ENCODE measurements around the gene RRAD.
"Not testable (repeated sequence)": the region's sequence is repeated elsewhere in the genome, so short reads cannot be mapped to it uniquely, and the experiment has no call there.

RRAD gene

GRCh38 chr16:66925322-66925840 lies at the start of gene RRAD:
TSS of gene RRAD (minus strand) at chr16:66925535. CDS start at chr16:66925179, 356 bp downstream.
- DNase-seq (ENCODE audit: low read depth), result no peak

- DNase-seq (ENCODE audit: low read depth), result not testable (repeated sequence)
Measured at GRCh38 chr16:66974932-66975246, 49.6 kb upstream of the RRAD start.

GRCh38 chr16:66974156-66974931 lies 49.0 kb upstream of the RRAD start:
- not testable (repeated sequence) for DNase-seq (ENCODE audit: low read depth)

GRCh38 chr16:66973716-66974115 lies 48.4 kb upstream of the RRAD start:
- DNase-seq (ENCODE audit: low read depth), result no peak

GRCh38 chr16:66972983-66973382 lies 47.6 kb upstream of the RRAD start:
- DNase-seq (ENCODE audit: low read depth), result no peak

- no peak for DNase-seq (ENCODE audit: low read depth)
Measured at GRCh38 chr16:66970775-66971720, 45.7 kb upstream of the RRAD start.

- DNase-seq (ENCODE audit: low read depth), result no peak
Measured at GRCh38 chr16:66968847-66969246, 43.5 kb upstream of the RRAD start.

GRCh38 chr16:66964049-66964448 lies 38.7 kb upstream of the RRAD start:
- no peak for DNase-seq (ENCODE audit: low read depth)

- no peak for DNase-seq (ENCODE audit: low read depth)
Measured at GRCh38 chr16:66961914-66962313, 36.6 kb upstream of the RRAD start.

GRCh38 chr16:66961065-66961744 lies 35.9 kb upstream of the RRAD start, which contains the start of gene CES3:
TSS of gene CES3 (plus strand) at chr16:66961266. CDS start at chr16:66961308, 42 bp downstream.
- peak; percentile 36 for DNase-seq (ENCODE audit: low read depth)

- no peak for DNase-seq (ENCODE audit: low read depth)
Measured at GRCh38 chr16:66960270-66960669, 34.9 kb upstream of the RRAD start.

- DNase-seq (ENCODE audit: low read depth), result no peak
Measured at GRCh38 chr16:66959704-66960161, 34.4 kb upstream of the RRAD start.

- no peak for DNase-seq (ENCODE audit: low read depth)
Measured at GRCh38 chr16:66958857-66959703, 33.7 kb upstream of the RRAD start.

GRCh38 chr16:66956154-66956457 lies 30.8 kb upstream of the RRAD start:
- DNase-seq (ENCODE audit: low read depth), result not testable (repeated sequence)

- DNase-seq (ENCODE audit: low read depth), result not testable (repeated sequence)
Measured at GRCh38 chr16:66955363-66956153, 30.2 kb upstream of the RRAD start.

GRCh38 chr16:66954097-66954659 lies 28.8 kb upstream of the RRAD start:
- DNase-seq (ENCODE audit: low read depth), result peak; percentile 58

GRCh38 chr16:66953462-66954096 lies 28.2 kb upstream of the RRAD start:
- no peak for DNase-seq (ENCODE audit: low read depth)

GRCh38 chr16:66952430-66953110 lies 27.2 kb upstream of the RRAD start:
- DNase-seq (ENCODE audit: low read depth), result no peak
